Forelimb muscle (tissue), 1 donor: ENCODE measurements around the gene PCCA. TPM values are rescaled to one million over a fixed set of nuclear protein-coding genes. Genes with fewer than 3 reads are reported as not detected.

ENCODE experiments used
- DNase-seq: peaks from one replicate; pipeline ENCODE4 v3.0.0-alpha.2; 2013; ENCODE audit warnings: low read depth
- polyA plus RNA-seq: library from polyadenylated mRNA; unstranded; fragments of 120-200 nt; gene quantifications from one replicate; pipeline ENCODE4 v1.2.1, GENCODE V29; 2013; ENCODE audit not compliant: insufficient read length

The PCCA gene
- polyA plus RNA-seq, 1 donor = 38.2 TPM

GRCh38 chr13:100461309-100462030, 372.6 kb downstream of the PCCA start:
- no peak for DNase-seq

GRCh38 chr13:100464006-100464405, 375.1 kb downstream of the PCCA start:
- no peak for DNase-seq

GRCh38 chr13:100465558-100465957, 376.7 kb downstream of the PCCA start:
- DNase-seq = no peak

GRCh38 chr13:100470866-100471505, 382.1 kb downstream of the PCCA start:
- DNase-seq = no peak

- no peak for DNase-seq
Measured at GRCh38 chr13:100473087-100473486, 384.2 kb downstream of the PCCA start.

GRCh38 chr13:100473501-100474044, 384.7 kb downstream of the PCCA start:
- DNase-seq = no peak

- DNase-seq = no peak
Measured at GRCh38 chr13:100476963-100477362, 388.1 kb downstream of the PCCA start.

- DNase-seq = no peak
Measured at GRCh38 chr13:100478107-100478809, 389.4 kb downstream of the PCCA start.

- DNase-seq = no peak
Measured at GRCh38 chr13:100480676-100481075, 391.8 kb downstream of the PCCA start.

- no peak for DNase-seq
Measured at GRCh38 chr13:100483139-100483538, 394.2 kb downstream of the PCCA start.

GRCh38 chr13:100483841-100484381, 395.0 kb downstream of the PCCA start:
- no peak for DNase-seq

GRCh38 chr13:100484702-100485101, 395.8 kb downstream of the PCCA start:
- DNase-seq = no peak

GRCh38 chr13:100485265-100485664, 396.4 kb downstream of the PCCA start:
- DNase-seq = no peak

GRCh38 chr13:100490692-100491091, 401.8 kb downstream of the PCCA start:
- DNase-seq = no peak

GRCh38 chr13:100491164-100491842, 402.4 kb downstream of the PCCA start:
- DNase-seq = peak; percentile 16

- no peak for DNase-seq
Measured at GRCh38 chr13:100493418-100493817, 404.5 kb downstream of the PCCA start.

GRCh38 chr13:100495455-100495854, 406.6 kb downstream of the PCCA start:
- no peak for DNase-seq

- DNase-seq = no peak
Measured at GRCh38 chr13:100497389-100497788, 408.5 kb downstream of the PCCA start.

GRCh38 chr13:100502446-100502845, 413.6 kb downstream of the PCCA start:
- no peak for DNase-seq

- no peak for DNase-seq
Measured at GRCh38 chr13:100503622-100504021, 414.7 kb downstream of the PCCA start.

GRCh38 chr13:100506154-100506553, 417.3 kb downstream of the PCCA start:
- DNase-seq = no peak
